Activated CD4-positive, alpha-beta T cell treated with anti-CD3 and anti-CD28 coated beads for 48 hours (primary cell): ENCODE results near the gene KCNK15.

Source experiments
- DNase-seq: peaks from one replicate; pipeline ENCODE4 v3.0.0-alpha.2; 2020

The KCNK15 gene

DNA sequence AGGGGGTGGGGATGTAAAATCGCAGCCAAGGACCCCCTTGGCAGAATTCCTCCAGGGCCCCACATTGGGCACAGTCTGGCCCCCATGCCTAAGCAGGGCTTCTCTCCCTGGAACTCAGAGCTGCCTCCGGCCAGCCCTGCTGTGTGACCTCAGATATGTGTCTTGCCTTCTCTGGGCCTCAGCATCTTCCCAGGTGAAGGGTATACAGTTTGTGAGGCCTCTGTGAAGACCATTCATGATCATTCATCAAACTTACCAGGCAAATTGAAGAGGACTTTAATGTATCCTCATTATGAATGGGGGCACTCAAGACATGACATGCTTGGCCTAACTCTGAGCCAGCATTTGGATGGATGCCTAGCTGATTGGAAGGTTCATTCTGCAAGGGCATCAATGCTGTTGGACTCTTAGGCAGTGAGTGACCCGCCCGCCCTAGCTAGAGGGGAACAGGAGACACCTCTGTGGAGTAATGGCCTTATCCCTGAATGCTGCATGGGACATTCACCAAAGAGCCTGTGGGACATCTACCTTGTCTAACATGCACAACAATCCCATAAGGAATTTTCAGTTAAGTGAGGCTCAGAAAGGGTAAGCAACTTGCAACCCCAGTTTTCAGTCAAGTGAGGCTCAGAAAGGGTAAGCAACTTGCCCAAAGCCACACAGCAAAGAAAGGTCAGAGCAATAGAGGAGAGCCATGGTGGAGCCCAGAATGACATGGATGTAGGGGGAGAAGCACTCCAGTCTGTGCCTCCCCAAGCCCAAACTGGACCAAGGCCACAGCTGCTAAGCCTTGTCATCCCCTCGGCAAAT is 30.0 kb upstream of the KCNK15 start:
- no peak for DNase-seq

DNA sequence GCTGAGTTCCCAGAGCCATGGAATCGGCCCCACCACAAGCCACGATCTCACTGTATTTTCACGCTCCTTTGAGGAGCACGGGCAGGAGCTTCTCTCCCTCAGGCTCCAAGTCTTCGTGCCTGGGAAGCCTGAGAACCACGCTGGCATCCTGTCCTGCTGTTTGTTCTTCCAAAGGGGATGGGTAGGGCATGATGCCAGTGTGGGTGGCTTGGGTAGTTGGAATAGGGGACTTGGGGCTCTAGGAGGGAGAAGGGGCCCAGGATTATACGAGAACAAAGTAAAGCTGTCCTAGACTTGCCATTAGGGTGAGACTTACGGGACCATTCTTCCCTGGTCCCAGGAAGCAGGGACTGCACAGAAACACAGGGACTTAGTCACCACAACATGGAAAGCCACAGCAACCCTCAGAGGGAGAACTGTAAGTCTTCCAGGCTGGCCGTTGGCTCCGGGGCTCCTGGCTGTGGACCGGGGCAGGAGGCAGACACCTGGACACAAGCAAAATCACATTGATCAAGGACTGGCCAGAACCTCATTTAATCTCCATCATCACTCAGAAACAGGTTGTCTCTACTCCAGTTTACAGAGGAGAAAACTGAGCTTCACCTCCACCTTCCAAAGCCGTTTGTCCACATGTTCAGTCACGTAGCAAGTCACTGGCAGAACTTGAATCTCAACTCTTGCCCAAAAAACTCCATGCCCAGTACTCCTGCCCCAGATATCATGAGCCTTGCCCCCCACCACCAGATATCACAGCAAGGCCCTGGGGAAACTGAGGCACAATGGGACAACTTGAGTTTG is 29.2 kb upstream of the KCNK15 start:
- DNase-seq, result no peak

DNA sequence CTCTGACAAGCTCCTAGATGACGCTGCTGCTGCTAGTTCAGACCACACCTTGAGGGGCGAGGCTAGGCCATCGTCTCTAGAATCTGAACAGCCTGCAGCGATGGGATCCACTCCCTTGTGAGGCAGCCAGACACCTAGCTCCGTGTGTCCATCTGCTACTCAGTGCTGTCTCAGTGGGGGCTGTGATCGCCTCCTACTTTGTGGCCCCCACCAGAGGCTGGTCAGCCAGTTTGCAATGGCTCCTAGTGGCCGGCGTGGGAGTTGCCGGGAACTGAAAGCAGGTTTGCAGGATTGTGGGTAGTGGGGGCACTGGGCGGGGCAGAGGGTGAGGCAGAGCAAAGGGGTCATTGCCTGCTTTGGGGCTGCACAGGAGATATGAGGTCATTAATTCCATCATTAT is 27.7 kb upstream of the KCNK15 start:
- DNase-seq, result no peak

DNA sequence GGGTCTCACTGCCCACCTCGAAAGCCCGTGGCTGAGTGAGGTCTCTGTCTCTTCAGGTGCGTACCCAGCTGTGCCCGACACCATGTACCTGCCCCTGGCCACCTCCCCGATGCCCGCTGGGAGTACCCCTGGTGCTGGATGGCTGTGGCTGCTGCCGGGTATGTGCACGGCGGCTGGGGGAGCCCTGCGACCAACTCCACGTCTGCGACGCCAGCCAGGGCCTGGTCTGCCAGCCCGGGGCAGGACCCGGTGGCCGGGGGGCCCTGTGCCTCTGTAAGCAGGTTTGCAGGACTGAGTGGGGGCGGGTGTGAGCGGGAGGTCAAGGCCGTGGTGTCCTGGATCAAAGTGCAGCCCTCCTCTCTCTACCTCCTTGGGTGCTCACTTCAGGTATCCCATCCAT is 25.8 kb upstream of the KCNK15 start:
- no peak for DNase-seq

- DNase-seq, result no peak
Measured at GRCh38 chr20:44720621-44720996, 25.1 kb upstream of the KCNK15 start.

- no peak for DNase-seq
Measured at GRCh38 chr20:44720997-44721784, 24.5 kb upstream of the KCNK15 start.

- DNase-seq, result no peak
Measured at GRCh38 chr20:44721785-44722054, 23.9 kb upstream of the KCNK15 start.

GRCh38 chr20:44722990-44723389 is 22.7 kb upstream of the KCNK15 start:
- DNase-seq, result no peak

DNA sequence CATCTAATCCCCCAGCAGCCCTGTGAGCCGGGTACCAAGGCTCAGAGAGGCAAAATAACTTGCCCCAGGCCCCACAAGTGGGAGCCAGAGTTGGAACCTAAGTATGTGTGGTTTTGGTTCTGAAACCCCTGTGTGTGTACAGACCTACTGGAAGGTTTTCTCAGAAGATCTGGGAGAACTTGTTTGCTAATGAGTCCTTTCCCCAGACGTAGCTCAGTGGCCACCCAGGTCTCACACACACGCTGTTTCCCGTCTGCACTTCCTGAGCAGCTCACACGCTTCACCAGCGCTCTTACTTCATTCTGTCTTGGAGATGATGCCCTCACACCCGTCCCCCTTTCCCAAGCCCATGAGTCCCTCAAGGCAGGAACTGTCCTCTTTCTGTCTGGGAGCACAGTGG is 22.3 kb upstream of the KCNK15 start:
- DNase-seq, result no peak

- no peak for DNase-seq
Measured at GRCh38 chr20:44723798-44724362, 21.8 kb upstream of the KCNK15 start.

GRCh38 chr20:44724423-44725091 is 21.1 kb upstream of the KCNK15 start:
- no peak for DNase-seq

- DNase-seq, result no peak
Measured at GRCh38 chr20:44725837-44726236, 19.8 kb upstream of the KCNK15 start.

DNA sequence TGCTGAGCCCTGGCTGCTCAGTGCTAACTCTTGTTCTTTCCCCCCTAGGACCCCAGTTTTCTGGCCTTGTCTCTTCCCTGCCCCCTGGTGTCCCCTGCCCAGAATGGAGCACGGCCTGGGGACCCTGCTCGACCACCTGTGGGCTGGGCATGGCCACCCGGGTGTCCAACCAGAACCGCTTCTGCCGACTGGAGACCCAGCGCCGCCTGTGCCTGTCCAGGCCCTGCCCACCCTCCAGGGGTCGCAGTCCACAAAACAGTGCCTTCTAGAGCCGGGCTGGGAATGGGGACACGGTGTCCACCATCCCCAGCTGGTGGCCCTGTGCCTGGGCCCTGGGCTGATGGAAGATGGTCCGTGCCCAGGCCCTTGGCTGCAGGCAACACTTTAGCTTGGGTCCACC is 18.6 kb upstream of the KCNK15 start:
- no peak for DNase-seq

- no peak for DNase-seq
Measured at GRCh38 chr20:44727651-44728050, 18.0 kb upstream of the KCNK15 start.

DNA sequence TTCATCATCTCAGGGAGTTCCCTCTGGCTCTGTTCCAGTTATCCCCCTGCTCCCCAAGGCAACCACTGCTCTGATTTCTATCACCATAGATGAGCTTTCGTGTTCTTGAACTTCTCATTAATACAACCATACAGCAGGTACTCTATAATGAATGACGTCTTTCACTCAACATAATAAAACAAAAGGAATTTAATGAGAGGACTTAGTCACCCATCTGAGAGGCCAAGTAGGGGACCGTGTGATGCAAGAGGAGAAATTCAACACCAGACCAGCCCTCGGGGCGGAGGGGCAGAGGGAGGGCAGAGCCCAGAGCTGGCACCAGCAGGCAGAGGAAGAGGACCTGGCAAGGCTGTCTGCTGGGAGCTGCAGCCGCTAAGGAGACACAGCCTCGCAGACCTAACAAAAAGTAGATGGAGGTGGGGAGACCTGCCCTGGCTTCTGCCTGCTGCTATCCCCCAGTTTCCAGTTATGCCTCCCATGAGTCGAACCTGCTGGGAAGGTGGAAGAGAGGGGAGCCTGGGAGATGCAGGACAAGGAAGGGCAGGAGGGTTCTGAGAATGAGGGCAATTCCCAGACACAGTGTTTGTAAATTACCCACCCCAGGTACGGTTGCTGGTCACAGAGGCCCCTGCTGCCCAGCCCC is 16.7 kb upstream of the KCNK15 start:
- DNase-seq, result no peak

DNA sequence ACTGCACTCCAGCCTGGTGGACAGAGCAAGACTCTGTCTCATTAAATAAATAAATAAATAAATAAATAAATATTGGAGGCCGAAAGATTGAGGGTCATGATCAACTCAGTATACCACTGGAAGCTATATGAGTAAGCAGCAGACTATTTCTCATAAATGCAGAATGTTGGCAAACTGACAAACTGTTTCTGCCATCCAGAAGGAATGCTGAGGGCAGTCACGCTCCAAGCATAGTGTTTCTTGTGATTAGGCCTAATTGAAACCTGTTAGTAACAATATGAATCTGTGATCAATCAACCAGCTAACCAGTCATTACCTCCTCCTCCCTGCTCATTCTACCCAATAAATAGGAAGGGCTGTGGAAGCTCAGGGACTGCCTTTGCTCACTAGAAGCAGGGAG is 15.2 kb upstream of the KCNK15 start:
- no peak for DNase-seq

- no peak for DNase-seq
Measured at GRCh38 chr20:44731657-44732056, 14.0 kb upstream of the KCNK15 start.

- DNase-seq, result no peak
Measured at GRCh38 chr20:44732327-44732726, 13.3 kb upstream of the KCNK15 start.

DNA sequence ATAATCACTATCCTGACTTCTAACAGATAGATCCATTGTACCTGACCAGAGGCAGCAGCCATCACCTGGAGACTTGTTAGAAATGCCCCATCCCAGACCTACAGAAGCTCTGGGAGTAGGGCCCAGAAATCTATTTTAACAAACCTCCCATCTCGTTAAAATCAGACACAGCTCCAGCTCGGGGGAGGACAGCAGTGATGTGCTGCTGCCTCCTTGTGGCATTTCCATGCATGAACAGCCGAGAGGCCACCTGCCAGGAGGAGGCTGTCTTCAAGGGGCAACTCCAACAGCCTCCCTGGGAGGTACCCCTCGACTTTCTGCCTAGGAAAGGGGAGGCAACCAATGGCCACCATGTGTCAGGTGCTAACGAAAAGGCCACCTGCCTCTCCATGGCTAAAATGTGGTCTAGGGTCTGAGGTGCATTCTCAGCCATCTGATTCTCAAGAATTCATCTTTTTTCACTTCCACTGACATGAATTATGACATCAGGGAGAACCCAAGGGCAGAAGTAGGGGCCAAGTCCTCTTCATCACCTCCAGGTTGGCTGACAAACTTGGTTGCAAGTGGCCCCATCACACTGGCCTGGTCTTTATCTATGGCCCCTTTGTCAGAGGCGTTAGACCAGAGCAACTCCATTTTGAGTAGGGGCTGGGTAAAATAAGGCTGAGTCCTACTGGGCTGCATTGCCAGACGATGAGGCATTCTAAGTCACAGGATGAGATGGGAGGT is 12.2 kb upstream of the KCNK15 start:
- DNase-seq, result peak; percentile 76

GRCh38 chr20:44734938-44735337 is 10.7 kb upstream of the KCNK15 start:
- DNase-seq, result no peak

DNA sequence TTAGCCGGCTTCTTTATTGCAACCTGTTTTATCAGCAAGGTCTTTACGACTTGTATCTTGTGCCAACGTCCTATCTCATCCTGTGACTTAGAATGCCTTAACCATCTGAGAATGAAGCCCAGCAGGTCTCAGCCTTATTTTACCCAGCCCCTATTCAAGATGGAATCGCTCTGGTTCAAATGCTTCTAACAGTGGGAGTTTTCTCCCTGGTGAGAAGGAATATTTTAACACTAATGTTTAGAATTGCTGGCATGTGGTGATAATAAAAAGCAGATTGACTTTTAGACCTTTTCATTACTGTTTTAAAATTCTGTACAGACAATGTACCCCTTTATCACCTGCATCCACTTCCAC is 9.9 kb upstream of the KCNK15 start:
- DNase-seq, result no peak
